GM21423 (cell line): Measurements from ENCODE around the gene KIDINS220.
"Not testable (repeated sequence)": the region's sequence is repeated elsewhere in the genome, so short reads cannot be mapped to it uniquely, and the experiment has no call there.

Experiments used
- ATAC-seq: cut with Tn5 transposase; IDR thresholded peaks from one replicate; pipeline ENCODE4 v1.9.1; 2021; ENCODE audit warnings: mild to moderate bottlenecking, moderate library complexity; ENCODE audit not compliant: unreplicated experiment

KIDINS220 gene

GRCh38 chr2:8756716-8757115, 80.7 kb downstream of the KIDINS220 start:
- no peak for ATAC-seq

- no peak for ATAC-seq
Observed at GRCh38 chr2:8756230-8756629, 81.2 kb downstream of the KIDINS220 start.

GRCh38 chr2:8754106-8754776, 83.2 kb downstream of the KIDINS220 start:
- ATAC-seq: no peak

GRCh38 chr2:8753609-8754008, 83.8 kb downstream of the KIDINS220 start:
- ATAC-seq: no peak

- no peak for ATAC-seq
Observed at GRCh38 chr2:8752385-8752784, 85.0 kb downstream of the KIDINS220 start.

- ATAC-seq: no peak
Observed at GRCh38 chr2:8750221-8750620, 87.2 kb downstream of the KIDINS220 start.

GRCh38 chr2:8743261-8743660, 94.2 kb downstream of the KIDINS220 start:
- ATAC-seq: no peak

- ATAC-seq: no peak
Observed at GRCh38 chr2:8740136-8740535, 97.3 kb downstream of the KIDINS220 start.

GRCh38 chr2:8737571-8738175, 99.7 kb downstream of the KIDINS220 start:
- no peak for ATAC-seq

- no peak for ATAC-seq
Observed at GRCh38 chr2:8732601-8733000, 104.8 kb downstream of the KIDINS220 start.

GRCh38 chr2:8729939-8730338, 107.5 kb downstream of the KIDINS220 start:
- no peak for ATAC-seq

- not testable (repeated sequence) for ATAC-seq
Observed at GRCh38 chr2:8729101-8729500, 108.3 kb downstream of the KIDINS220 start.

GRCh38 chr2:8728305-8729015, 109.0 kb downstream of the KIDINS220 start:
- ATAC-seq: no peak

GRCh38 chr2:8725838-8726237, 111.6 kb downstream of the KIDINS220 start:
- no peak for ATAC-seq

GRCh38 chr2:8722986-8723385, 114.4 kb downstream of the KIDINS220 start:
- no peak for ATAC-seq

GRCh38 chr2:8721410-8721809, 116.0 kb downstream of the KIDINS220 start:
- ATAC-seq: no peak

- ATAC-seq: no peak
Observed at GRCh38 chr2:8720741-8721140, 116.7 kb downstream of the KIDINS220 start.

GRCh38 chr2:8719528-8719927, 117.9 kb downstream of the KIDINS220 start:
- ATAC-seq: no peak

GRCh38 chr2:8714971-8715370, 122.4 kb downstream of the KIDINS220 start:
- no peak for ATAC-seq

- ATAC-seq: no peak
Observed at GRCh38 chr2:8714283-8714682, 123.1 kb downstream of the KIDINS220 start.

- no peak for ATAC-seq
Observed at GRCh38 chr2:8710951-8711350, 126.5 kb downstream of the KIDINS220 start.

- no peak for ATAC-seq
Observed at GRCh38 chr2:8709611-8710010, 127.8 kb downstream of the KIDINS220 start.
